ENCODE data around the gene FADS3.

- TF ChIP-seq CTCF (IDR thresholded peaks at IDR 0.05; ENCODE audit: borderline replicate concordance, extremely low read depth, low read length, poor library complexity, severe bottlenecking) = peak; percentile 20
- TF ChIP-seq EZH2 (IDR thresholded peaks at IDR 0.05; ENCODE audit: borderline replicate concordance, low read depth, low read length, severe bottlenecking) = no peak
Measured at GRCh38 chr11:61892085-61892370, 683 bp upstream of the FADS3 start.
